Stomach (tissue), 19 donors: ENCODE measurements around the gene TSR1. TPM values are rescaled to one million over a fixed set of nuclear protein-coding genes. Genes with fewer than 3 reads are reported as not detected.

Experiments used
- DNase-seq, 2 donors: peaks; one replicate each; pipeline versions ENCODE4 v3.0.0 to v3.0.0-alpha.2; 2013 to 2019
- H3K27ac ChIP-seq, 5 donors: fragments of 200-600 bp in 4 of 5; sonication (generic) in 4 of 5; one replicate each; pipeline ENCODE4 v1.5.1; 2013 to 2019; ENCODE audit warnings: mild to moderate bottlenecking in 1 of 5, moderate library complexity in 1 of 5
- H3K27me3 ChIP-seq, 3 donors: fragments of 200-600 bp; sonication (generic); one replicate each; pipeline ENCODE4 v1.5.1; 2017 to 2019; ENCODE audit warnings: mixed run types in 1 of 3
- H3K36me3 ChIP-seq, 4 donors: fragments of 200-600 bp; sonication (generic); 1 replicate in 3 of 4; 2 replicates in 1 of 4; pipeline ENCODE4 v1.5.1; 2016 to 2019
- H3K4me1 ChIP-seq, 4 donors: fragments of 200-600 bp; sonication (generic); one replicate each; pipeline ENCODE4 v1.5.1; 2016 to 2019
- H3K4me3 ChIP-seq, 4 donors: fragments of 200-600 bp; sonication (generic) in 3 of 4; one replicate each; pipeline ENCODE4 v1.5.1; 2016 to 2019; ENCODE audit warnings: mild to moderate bottlenecking in 1 of 4
- H3K9me3 ChIP-seq, 4 donors: fragments of 200-600 bp; sonication (generic); one replicate each; pipeline ENCODE4 v1.5.1; 2016 to 2019
- EP300 ChIP-seq: sonication (generic); formaldehyde crosslinking; IDR thresholded peaks from one replicate; pipeline ENCODE4 v1.6.1; 2017; ENCODE audit warnings: antibody characterized with exemption
- POLR2A ChIP-seq, 4 donors: fragments of 450-650 bp; IDR thresholded peaks; one replicate each; pipeline ENCODE4 v1.6.1; 2016; ENCODE audit warnings: antibody characterized with exemption in 4 of 4, control low read depth in 2 of 4, mild to moderate bottlenecking in 1 of 4, moderate library complexity in 1 of 4
- POLR2AphosphoS5 ChIP-seq, 3 donors: sonication (generic); formaldehyde crosslinking; IDR thresholded peaks; one replicate each; pipeline ENCODE4 v1.6.1; 2016; ENCODE audit warnings: antibody characterized with exemption in 3 of 3
- WGBS, 5 donors: extraction: QIAGEN DNeasy Blood & Tissue Kit in 3 of 5; methylation state at CpG; one replicate each; pipeline versions ENCODE4 v1.1.5 to v1.1.7; 2013 to 2018; 5-methylcytosine and 5-hydroxymethylcytosine counted together
- intact Hi-C: fragments of 100-400 bp; cut with DNase I; formaldehyde crosslinking; loops from one replicate; pipeline ENCODE4 v1.15.1; 2023; ENCODE audit warnings: low total_unique reads
- long read RNA-seq, 10 donors: transcript quantifications; one replicate each; lab custom pipeline, GENCODE V29; 2026
- polyA plus RNA-seq, 3 donors: library from polyadenylated mRNA; stranded (reverse); fragments of 200-250 nt; gene quantifications; one replicate each; pipeline ENCODE4 v1.2.3, GENCODE V29; 2013
- total RNA-seq, 5 donors: library from RNA; depleted of rRNA; stranded (reverse); fragments of >200 nt; gene quantifications; one replicate each; pipeline versions ENCODE4 v1.1.0 to v1.2.3, GENCODE V29; 2014 to 2016
- TF ChIP-seq, protein P1 (sequence below), 7 experiments: fragments of 450-650 bp in 4 of 7; fragments of 200-600 bp in 3 of 7; sonication (generic) in 3 of 7; IDR thresholded peaks; one replicate each; pipeline ENCODE4 v1.5.1; 2016 to 2019; ENCODE audit warnings: antibody characterized with exemption in 7 of 7, control low read depth in 2 of 7, mild to moderate bottlenecking in 1 of 7
- donor health status: healthy with polysubstance abuse.
- donor health status: Bipolar disorder and iron deficiency.
- donor health status: healthy.

TSR1 gene
- 10 to 100 TPM; 17.1 to 67.0 (median 33.8) TPM for total RNA-seq
- 10 to 100 TPM; 12.2 to 13.8 (median 12.4) TPM for polyA plus RNA-seq
- long read RNA-seq, donor 1, full-length matches to known transcripts = 1 of 1 reads
- long read RNA-seq, donor 1, partial matches to known transcripts = 0 of 1 reads
- long read RNA-seq, donor 1, other reads (novel, unspliced or antisense) = 0 of 1 reads
- long read RNA-seq, donor 2, full-length matches to known transcripts = 3 of 3 reads
- long read RNA-seq, donor 2, partial matches to known transcripts = 0 of 3 reads
- long read RNA-seq, donor 2, other reads (novel, unspliced or antisense) = 0 of 3 reads
- long read RNA-seq, donor 3, full-length matches to known transcripts = 4 of 4 reads
- long read RNA-seq, donor 3, partial matches to known transcripts = 0 of 4 reads
- long read RNA-seq, donor 3, other reads (novel, unspliced or antisense) = 0 of 4 reads
- long read RNA-seq, donor 4 = 0 reads
- long read RNA-seq, donor 5, full-length matches to known transcripts = 5 of 5 reads
- long read RNA-seq, donor 5, partial matches to known transcripts = 0 of 5 reads
- long read RNA-seq, donor 5, other reads (novel, unspliced or antisense) = 0 of 5 reads
- long read RNA-seq, donor 6, full-length matches to known transcripts = 6 of 11 reads
- long read RNA-seq, donor 6, partial matches to known transcripts = 5 of 11 reads
- long read RNA-seq, donor 6, other reads (novel, unspliced or antisense) = 0 of 11 reads
- long read RNA-seq, donor 7, full-length matches to known transcripts = 5 of 5 reads
- long read RNA-seq, donor 7, partial matches to known transcripts = 0 of 5 reads
- long read RNA-seq, donor 7, other reads (novel, unspliced or antisense) = 0 of 5 reads
- long read RNA-seq, donor 8, full-length matches to known transcripts = 5 of 5 reads
- long read RNA-seq, donor 8, partial matches to known transcripts = 0 of 5 reads
- long read RNA-seq, donor 8, other reads (novel, unspliced or antisense) = 0 of 5 reads
- long read RNA-seq, donor 9, full-length matches to known transcripts = 1 of 1 reads
- long read RNA-seq, donor 9, partial matches to known transcripts = 0 of 1 reads
- long read RNA-seq, donor 9, other reads (novel, unspliced or antisense) = 0 of 1 reads
- long read RNA-seq, donor 10 = 0 reads

DNA sequence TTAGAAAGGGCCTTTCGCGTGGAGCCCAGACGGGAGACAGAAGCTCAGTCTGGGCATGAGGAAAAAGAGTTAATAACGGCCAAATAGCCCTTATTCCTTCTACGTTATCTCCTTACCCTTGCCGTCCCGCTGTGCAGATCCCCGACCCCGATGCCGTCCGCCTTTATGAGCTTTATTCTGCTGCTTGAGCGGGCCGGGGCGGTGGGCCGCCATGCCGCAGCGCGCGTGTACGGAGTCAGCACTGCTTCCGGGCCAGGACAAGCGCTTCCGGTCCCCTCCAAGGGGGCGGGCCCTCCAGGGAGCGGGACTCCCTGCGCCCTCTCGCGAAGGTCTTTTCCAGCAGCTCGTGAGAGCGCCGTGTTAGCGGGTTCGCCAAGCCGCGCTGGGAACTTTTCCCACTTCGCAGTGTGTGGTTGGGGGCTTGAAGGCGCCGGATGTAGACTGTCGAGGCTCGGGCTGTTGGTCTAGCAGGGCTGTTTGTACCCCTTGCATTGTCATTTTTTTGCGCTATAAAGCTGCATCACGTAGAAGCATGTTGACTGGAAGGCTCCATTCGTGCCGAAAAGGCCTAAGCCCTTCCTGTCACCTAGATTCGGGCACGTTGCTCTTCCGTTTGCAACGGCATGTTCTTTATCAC is at the start of gene TSR1:
Gene TSR1 (minus strand): TSS at position 243 of the 637 bp plus-strand sequence. CDS start 30 bp downstream, at position 213.
- Histone ChIP-seq H3K4me3 (peak within 1 kb of the TSS; percentile 82 to 99 (median 95)), H3K36me3 (peaks cover 29 to 48% (median 42%) of the 10 kb centered on the region in 4 donors)
- TF ChIP-seq POLR2AphosphoS5 (IDR thresholded peaks at IDR 0.05) (peak; percentile 76 to 94 (median 88)), EP300 (no peak), POLR2A (IDR thresholded peaks at IDR 0.05) (peak in 2 of 4 donors; percentile 56 to 67)
- TF ChIP-seq, protein P1, sequence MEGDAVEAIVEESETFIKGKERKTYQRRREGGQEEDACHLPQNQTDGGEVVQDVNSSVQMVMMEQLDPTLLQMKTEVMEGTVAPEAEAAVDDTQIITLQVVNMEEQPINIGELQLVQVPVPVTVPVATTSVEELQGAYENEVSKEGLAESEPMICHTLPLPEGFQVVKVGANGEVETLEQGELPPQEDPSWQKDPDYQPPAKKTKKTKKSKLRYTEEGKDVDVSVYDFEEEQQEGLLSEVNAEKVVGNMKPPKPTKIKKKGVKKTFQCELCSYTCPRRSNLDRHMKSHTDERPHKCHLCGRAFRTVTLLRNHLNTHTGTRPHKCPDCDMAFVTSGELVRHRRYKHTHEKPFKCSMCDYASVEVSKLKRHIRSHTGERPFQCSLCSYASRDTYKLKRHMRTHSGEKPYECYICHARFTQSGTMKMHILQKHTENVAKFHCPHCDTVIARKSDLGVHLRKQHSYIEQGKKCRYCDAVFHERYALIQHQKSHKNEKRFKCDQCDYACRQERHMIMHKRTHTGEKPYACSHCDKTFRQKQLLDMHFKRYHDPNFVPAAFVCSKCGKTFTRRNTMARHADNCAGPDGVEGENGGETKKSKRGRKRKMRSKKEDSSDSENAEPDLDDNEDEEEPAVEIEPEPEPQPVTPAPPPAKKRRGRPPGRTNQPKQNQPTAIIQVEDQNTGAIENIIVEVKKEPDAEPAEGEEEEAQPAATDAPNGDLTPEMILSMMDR (IDR thresholded peaks at IDR 0.05) = peak in 2 of 7 experiments; percentile 8 to 9

DNA sequence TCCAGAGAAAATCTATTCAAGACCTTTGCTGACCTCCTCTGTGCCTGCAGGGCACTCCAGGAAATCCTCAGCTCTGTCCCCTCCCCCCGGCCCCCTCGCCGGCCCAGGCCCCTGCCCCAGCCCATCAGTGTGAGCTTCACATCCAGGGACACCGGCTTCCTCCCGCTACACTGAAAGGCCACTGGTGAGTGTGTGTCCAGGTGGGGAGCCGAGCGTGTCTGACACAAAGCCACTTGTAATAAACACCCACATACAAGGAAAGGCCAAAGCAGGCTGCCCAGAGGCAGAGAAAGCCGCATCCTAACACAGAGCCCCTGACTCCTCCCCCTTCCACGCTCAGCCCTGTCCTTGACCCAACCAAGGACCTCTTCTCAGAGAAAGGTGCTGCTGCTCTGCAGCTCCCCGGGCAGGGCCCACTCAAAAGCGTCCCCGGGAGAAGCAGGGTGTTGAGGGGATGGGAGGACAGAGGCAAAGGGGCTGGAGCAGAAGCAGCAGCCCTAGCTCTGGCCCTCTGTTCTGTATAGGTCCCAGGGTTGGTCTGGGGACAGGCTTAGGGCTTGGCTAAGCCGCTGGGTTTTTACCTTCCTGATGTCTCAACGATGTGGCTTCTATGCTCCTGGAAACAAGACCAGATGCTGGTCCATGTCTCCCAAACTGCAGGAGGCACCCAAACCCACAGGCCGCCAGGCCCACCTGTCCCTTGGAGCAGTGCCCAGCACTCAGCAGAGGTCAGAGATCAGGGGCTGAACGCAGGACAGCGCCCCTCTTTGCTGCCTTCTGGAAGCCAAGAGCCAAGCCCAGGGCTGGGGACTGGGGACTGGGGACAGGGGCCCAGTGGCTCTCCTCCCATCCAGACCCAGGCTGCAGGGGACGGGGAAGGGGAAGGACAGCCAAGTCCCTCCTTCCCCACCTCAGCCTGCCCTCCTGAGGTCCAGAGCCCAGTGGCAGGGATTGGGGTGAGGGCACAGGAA is 49.3 kb upstream of the TSR1 start:
- Histone ChIP-seq H3K27ac (peak overlapping the region in 3 of 5 donors; percentile 37 to 55 (median 39)), H3K27me3 (no peaks in the 10 kb centered on the region), H3K9me3 (no peaks in the 10 kb centered on the region), H3K36me3 (peaks cover 29 to 55% (median 53%) of the 10 kb centered on the region in 4 donors), H3K4me3 (no peak overlapping the region), H3K4me1 (peaks cover 32 to 69% (median 48%) of the 10 kb centered on the region in 4 donors)
- intact Hi-C loops = no loop called here
- WGBS, 5 donors = 61 to 78% (median 70%) methylated on average over 13 to 18 of the region's 18 CpGs
- DNase-seq = no peak
- TF ChIP-seq, protein P1 (IDR thresholded peaks at IDR 0.05) = no peak
- TF ChIP-seq EP300 (no peak), POLR2AphosphoS5 (IDR thresholded peaks at IDR 0.05) (no peak), POLR2A (IDR thresholded peaks at IDR 0.05) (no peak)

More for the DNA sequence above, at the start of gene TSR1:
- Histone ChIP-seq H3K27ac (peak within 1 kb of the TSS; percentile 90 to 96 (median 95)), H3K9me3 (no peaks in the 10 kb centered on the region), H3K4me1 (peaks cover 10 to 40% (median 36%) of the 10 kb centered on the region in 4 donors), H3K27me3 (no peaks in the 10 kb centered on the region)
- 0 to 1% (median 0%) methylated on average over 25 to 48 of the region's 48 CpGs for WGBS, 5 donors
- intact Hi-C loops = no loop called here
- DNase-seq = peak; percentile 92 to 98

DNA sequence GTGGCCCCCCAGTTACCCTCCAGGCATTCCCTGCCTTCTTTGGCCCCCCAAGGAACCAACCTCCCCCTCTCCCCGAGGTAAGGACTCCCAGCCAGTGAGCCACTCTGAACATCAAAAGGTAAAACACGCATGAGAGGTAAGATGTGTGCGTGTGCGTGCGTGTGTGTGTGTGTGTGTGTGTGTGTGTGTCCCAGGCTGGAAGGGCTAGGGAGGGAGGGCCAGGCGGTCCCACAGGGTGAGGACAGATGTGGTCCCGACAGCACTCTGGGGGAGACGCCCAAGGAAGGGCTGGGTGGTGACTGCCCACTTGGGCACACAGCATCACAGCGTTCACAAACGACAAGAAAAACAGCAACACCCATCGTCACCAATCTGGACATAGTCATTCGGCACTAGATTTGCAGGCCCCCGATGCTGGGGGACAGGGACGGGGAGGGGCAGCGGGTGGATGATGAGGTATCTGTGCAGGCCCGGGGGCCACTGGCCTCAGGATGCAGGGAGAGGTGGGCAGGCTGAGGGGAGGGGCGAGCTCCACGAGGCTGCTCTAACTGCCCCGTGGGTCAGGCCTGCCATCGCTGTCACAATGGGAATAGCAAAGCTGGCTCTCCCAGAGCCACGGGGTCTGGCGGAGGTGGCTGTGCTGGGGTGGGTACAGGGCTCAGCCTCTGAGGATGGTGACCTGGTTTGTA is 48.3 kb upstream of the TSR1 start:
- no peak for DNase-seq
- TF ChIP-seq, protein P1 (IDR thresholded peaks at IDR 0.05) = no peak
- no peak for TF ChIP-seq POLR2AphosphoS5 (IDR thresholded peaks at IDR 0.05)
- TF ChIP-seq EP300 = no peak
- no peak for TF ChIP-seq POLR2A (IDR thresholded peaks at IDR 0.05)
- intact Hi-C loops = loop anchor here (5.0 kb wide), 1 partner anchor 33 kb away; no protein-coding TSS in a partner anchor
- H3K9me3 ChIP-seq = no peaks in the 10 kb centered on the region
- no peaks in the 10 kb centered on the region for H3K27me3 ChIP-seq
- H3K4me3 ChIP-seq = no peak overlapping the region
- peaks cover 24 to 60% (median 41%) of the 10 kb centered on the region in 4 donors for H3K4me1 ChIP-seq
- WGBS, 5 donors = 72 to 84% (median 78%) methylated on average over 19 to 22 of the region's 22 CpGs
- H3K36me3 ChIP-seq = peaks cover 29 to 63% (median 61%) of the 10 kb centered on the region in 4 donors
- peak overlapping the region in 2 of 5 donors; percentile 39 to 55 for H3K27ac ChIP-seq
